PFSK-1 (cell line): ENCODE data around the gene TGIF2.

ENCODE experiments used
- POLR2AphosphoS5 ChIP-seq: IDR thresholded peaks from 2 replicates; pipeline ENCODE4 v1.6.1; 2012; ENCODE audit warnings: low read depth, mild to moderate bottlenecking, control low read depth, low read length, moderate library complexity
- SIN3A ChIP-seq: IDR thresholded peaks from 2 replicates; pipeline ENCODE4 v1.6.1; 2012; ENCODE audit warnings: mild to moderate bottlenecking, low read length, moderate library complexity, borderline replicate concordance; ENCODE audit not compliant: insufficient read depth
- TF ChIP-seq, protein P1 (sequence below), 2 experiments: IDR thresholded peaks; 2 replicates each; pipeline versions ENCODE4 v1.6.1 to v1.8.0; 2011 to 2012; ENCODE audit warnings: low read depth in 2 of 2, low read length in 2 of 2, control low read depth in 1 of 2, inconsistent platforms in 1 of 2, mild to moderate bottlenecking in 1 of 2, moderate library complexity in 1 of 2; ENCODE audit not compliant: insufficient read depth in 1 of 2

DNA sequence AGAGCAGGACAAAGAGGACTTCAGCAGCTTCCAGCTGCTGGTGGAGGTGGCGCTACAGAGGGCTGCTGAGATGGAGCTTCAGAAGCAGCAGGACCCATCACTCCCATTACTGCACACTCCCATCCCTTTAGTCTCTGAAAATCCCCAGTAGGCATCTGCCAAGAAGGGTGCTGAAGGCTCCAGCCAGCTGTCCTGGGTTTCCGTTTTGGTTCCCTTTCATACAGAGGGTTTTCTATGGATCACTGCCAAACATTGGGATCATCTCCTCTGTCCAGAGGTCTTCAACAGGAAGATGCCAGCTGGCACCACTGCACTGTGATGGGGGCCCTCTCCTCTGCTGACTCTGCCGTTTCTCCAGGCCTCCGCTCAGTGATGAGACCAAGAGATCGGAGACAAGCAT is 17.9 kb downstream of the TGIF2 start:
- TF ChIP-seq, protein P1, sequence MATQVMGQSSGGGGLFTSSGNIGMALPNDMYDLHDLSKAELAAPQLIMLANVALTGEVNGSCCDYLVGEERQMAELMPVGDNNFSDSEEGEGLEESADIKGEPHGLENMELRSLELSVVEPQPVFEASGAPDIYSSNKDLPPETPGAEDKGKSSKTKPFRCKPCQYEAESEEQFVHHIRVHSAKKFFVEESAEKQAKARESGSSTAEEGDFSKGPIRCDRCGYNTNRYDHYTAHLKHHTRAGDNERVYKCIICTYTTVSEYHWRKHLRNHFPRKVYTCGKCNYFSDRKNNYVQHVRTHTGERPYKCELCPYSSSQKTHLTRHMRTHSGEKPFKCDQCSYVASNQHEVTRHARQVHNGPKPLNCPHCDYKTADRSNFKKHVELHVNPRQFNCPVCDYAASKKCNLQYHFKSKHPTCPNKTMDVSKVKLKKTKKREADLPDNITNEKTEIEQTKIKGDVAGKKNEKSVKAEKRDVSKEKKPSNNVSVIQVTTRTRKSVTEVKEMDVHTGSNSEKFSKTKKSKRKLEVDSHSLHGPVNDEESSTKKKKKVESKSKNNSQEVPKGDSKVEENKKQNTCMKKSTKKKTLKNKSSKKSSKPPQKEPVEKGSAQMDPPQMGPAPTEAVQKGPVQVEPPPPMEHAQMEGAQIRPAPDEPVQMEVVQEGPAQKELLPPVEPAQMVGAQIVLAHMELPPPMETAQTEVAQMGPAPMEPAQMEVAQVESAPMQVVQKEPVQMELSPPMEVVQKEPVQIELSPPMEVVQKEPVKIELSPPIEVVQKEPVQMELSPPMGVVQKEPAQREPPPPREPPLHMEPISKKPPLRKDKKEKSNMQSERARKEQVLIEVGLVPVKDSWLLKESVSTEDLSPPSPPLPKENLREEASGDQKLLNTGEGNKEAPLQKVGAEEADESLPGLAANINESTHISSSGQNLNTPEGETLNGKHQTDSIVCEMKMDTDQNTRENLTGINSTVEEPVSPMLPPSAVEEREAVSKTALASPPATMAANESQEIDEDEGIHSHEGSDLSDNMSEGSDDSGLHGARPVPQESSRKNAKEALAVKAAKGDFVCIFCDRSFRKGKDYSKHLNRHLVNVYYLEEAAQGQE (IDR thresholded peaks at IDR 0.05; ENCODE audit: insufficient read depth in 1 of 2, low read depth in 2 of 2, low read length in 2 of 2): no peak
- TF ChIP-seq SIN3A (no peak), POLR2AphosphoS5 (no peak)
